ENCODE measurements around the gene CIP2A. TPM values are rescaled to one million over a fixed set of nuclear protein-coding genes. Genes with fewer than 3 reads are reported as not detected.

The CIP2A gene
- polyA plus RNA-seq, 2 of the 4 experiments (the other 2 are of a cell fraction) = 30.7 to 31.8 TPM

DNA sequence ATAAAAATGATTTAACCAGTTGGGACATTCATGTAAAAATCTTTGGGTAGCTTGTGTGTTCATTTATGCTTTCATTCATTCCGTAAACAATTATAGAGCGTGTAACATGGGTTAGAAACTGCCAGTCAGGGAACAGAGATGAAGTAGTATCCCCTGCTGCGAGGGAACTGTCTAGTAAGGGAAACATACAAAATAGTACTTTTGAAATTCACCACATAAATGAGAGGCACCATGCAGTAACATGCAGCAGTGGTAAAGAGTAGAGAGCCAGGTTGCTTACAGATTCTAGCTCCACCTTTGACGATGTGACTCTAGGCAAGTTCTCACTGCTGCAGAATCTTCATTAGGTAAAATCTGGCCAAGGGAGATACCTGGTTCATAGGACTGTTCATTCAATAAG lies 1.2 kb upstream of the CIP2A start:
- TF ChIP-seq POLR2AphosphoS2 (conservative IDR thresholded peaks at IDR 0.05; ENCODE audit: low read length) (no peak), ZSCAN20 (CRISPR knock-in tag; IDR thresholded peaks at IDR 0.05) (no peak), CBX8 (IDR thresholded peaks at IDR 0.05) (no peak), RNF2 (IDR thresholded peaks at IDR 0.05; ENCODE audit: borderline replicate concordance, low read depth) (no peak), MAZ (IDR thresholded peaks at IDR 0.05; ENCODE audit: borderline replicate concordance, low read depth, low read length) (no peak), HDAC2 (IDR thresholded peaks at IDR 0.05) (no peak), MYC (IDR thresholded peaks at IDR 0.05; ENCODE audit: borderline replicate concordance, low read length) (no peak), ZNF302 (CRISPR knock-in tag; IDR thresholded peaks at IDR 0.05) (no peak), JUN (IDR thresholded peaks at IDR 0.05) (no peak), HOXB13 (CRISPR knock-in tag; IDR thresholded peaks at IDR 0.05; ENCODE audit: low read depth) (no peak), SREBF2 (IDR thresholded peaks at IDR 0.05) (no peak), EHF (CRISPR knock-in tag; IDR thresholded peaks at IDR 0.05) (no peak)
- TF ChIP-seq, protein P1, sequence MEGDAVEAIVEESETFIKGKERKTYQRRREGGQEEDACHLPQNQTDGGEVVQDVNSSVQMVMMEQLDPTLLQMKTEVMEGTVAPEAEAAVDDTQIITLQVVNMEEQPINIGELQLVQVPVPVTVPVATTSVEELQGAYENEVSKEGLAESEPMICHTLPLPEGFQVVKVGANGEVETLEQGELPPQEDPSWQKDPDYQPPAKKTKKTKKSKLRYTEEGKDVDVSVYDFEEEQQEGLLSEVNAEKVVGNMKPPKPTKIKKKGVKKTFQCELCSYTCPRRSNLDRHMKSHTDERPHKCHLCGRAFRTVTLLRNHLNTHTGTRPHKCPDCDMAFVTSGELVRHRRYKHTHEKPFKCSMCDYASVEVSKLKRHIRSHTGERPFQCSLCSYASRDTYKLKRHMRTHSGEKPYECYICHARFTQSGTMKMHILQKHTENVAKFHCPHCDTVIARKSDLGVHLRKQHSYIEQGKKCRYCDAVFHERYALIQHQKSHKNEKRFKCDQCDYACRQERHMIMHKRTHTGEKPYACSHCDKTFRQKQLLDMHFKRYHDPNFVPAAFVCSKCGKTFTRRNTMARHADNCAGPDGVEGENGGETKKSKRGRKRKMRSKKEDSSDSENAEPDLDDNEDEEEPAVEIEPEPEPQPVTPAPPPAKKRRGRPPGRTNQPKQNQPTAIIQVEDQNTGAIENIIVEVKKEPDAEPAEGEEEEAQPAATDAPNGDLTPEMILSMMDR (IDR thresholded peaks at IDR 0.05) = no peak
- TF ChIP-seq, protein P2, sequence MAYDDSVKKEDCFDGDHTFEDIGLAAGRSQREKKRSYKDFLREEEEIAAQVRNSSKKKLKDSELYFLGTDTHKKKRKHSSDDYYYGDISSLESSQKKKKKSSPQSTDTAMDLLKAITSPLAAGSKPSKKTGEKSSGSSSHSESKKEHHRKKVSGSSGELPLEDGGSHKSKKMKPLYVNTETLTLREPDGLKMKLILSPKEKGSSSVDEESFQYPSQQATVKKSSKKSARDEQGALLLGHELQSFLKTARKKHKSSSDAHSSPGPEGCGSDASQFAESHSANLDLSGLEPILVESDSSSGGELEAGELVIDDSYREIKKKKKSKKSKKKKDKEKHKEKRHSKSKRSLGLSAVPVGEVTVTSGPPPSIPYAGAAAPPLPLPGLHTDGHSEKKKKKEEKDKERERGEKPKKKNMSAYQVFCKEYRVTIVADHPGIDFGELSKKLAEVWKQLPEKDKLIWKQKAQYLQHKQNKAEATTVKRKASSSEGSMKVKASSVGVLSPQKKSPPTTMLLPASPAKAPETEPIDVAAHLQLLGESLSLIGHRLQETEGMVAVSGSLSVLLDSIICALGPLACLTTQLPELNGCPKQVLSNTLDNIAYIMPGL (CRISPR knock-in tag; IDR thresholded peaks at IDR 0.05; ENCODE audit: borderline replicate concordance) = no peak
- CTCF ChIA-PET = no interaction called here
- ATAC-seq = no peak
- WGBS (ENCODE audit: missing lambda C conversion rate) = 83% methylated on average over 4 of the region's 4 CpGs
- peak overlapping the region; percentile 69 for H3K4me3 ChIP-seq
- peaks cover 16% of the 10 kb centered on the region for H3K4me1 ChIP-seq
- POLR2A ChIA-PET = interaction anchor here (0.6 kb wide), 1 partner anchor 37 kb away, joined by 3 read pairs; no protein-coding TSS in a partner anchor
- H3K9me3 ChIP-seq = no peaks in the 10 kb centered on the region
- peak overlapping the region; percentile 18 to 97 for H3K27ac ChIP-seq
- H3K4me2 ChIP-seq = peak overlapping the region; percentile 81
- DNase-seq (ENCODE audit: low read depth in 1 of 2, low spot score in 1 of 2) = no peak
- FAIRE-seq = no peak

DNA sequence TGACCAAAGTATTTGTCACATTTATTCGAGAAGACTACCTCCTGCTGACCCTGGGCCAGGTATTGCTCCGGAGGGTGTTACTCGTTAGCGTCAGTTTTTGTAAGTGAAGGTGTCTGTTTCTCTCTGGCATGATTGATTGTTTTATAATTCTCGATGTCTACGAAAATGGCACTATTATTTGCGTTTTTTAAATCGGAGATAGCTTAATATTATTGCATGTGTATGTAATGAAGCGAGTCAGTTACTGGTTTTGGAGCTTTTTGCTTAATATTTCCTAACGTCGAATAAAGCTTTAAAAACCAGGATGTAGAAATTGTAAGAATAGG lies 723 bp upstream of the CIP2A start:
- ATAC-seq (no peak), FAIRE-seq (no peak), DNase-seq (ENCODE audit: low read depth in 1 of 2, low spot score in 1 of 2) (no peak)
- WGBS (ENCODE audit: missing lambda C conversion rate) = under 1% methylated on average over 11 of the region's 11 CpGs
- H3K4me2 ChIP-seq = peak overlapping the region; percentile 81
- TF ChIP-seq NFE2L2 (conservative IDR thresholded peaks at IDR 0.05; ENCODE audit: low read length) (no peak), RNF2 (IDR thresholded peaks at IDR 0.05; ENCODE audit: borderline replicate concordance, low read depth) (no peak), ZNF302 (CRISPR knock-in tag; IDR thresholded peaks at IDR 0.05) (no peak), MAZ (IDR thresholded peaks at IDR 0.05; ENCODE audit: borderline replicate concordance, low read depth, low read length) (no peak), RFX5 (IDR thresholded peaks at IDR 0.05) (no peak), TP53 (CRISPR knock-in tag; IDR thresholded peaks at IDR 0.05) (no peak), PHF8 (IDR thresholded peaks at IDR 0.05; ENCODE audit: borderline replicate concordance, low read depth) (peak; percentile 44; the same call in 1 of the 2 replicates), CEBPB (IDR thresholded peaks at IDR 0.05) (no peak), CBX2 (IDR thresholded peaks at IDR 0.05; ENCODE audit: borderline replicate concordance, low read depth) (no peak), HEYL (CRISPR knock-in tag; IDR thresholded peaks at IDR 0.05) (no peak), SMC3 (IDR thresholded peaks at IDR 0.05) (no peak), KDM1A (IDR thresholded peaks at IDR 0.05; ENCODE audit: low read depth) (no peak), HOXB5 (CRISPR knock-in tag; IDR thresholded peaks at IDR 0.05) (0 out of 2 replicates have a peak, but pooled peaks have one; percentile 58), FOSL2 (IDR thresholded peaks at IDR 0.05) (no peak), FOSL2 (CRISPR knock-in tag; IDR thresholded peaks at IDR 0.05) (peak; percentile 67), ESRRA (IDR thresholded peaks at IDR 0.05; ENCODE audit: borderline replicate concordance, low read length) (no peak), RAD21 (conservative IDR thresholded peaks at IDR 0.05 in 1 of 2, IDR thresholded peaks at IDR 0.05 in 1 of 2) (no peak), ZC3H11A (IDR thresholded peaks at IDR 0.05) (no peak), MAFK (IDR thresholded peaks at IDR 0.05; ENCODE audit: partially characterized antibody) (no peak), CHD2 (IDR thresholded peaks at IDR 0.05; ENCODE audit: low read length, partially characterized antibody) (no peak)
- TF ChIP-seq, protein P2 (CRISPR knock-in tag; IDR thresholded peaks at IDR 0.05; ENCODE audit: borderline replicate concordance) = no peak; the same call in 1 of the 2 replicates
- TF ChIP-seq, protein P3, sequence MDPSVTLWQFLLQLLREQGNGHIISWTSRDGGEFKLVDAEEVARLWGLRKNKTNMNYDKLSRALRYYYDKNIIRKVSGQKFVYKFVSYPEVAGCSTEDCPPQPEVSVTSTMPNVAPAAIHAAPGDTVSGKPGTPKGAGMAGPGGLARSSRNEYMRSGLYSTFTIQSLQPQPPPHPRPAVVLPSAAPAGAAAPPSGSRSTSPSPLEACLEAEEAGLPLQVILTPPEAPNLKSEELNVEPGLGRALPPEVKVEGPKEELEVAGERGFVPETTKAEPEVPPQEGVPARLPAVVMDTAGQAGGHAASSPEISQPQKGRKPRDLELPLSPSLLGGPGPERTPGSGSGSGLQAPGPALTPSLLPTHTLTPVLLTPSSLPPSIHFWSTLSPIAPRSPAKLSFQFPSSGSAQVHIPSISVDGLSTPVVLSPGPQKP (IDR thresholded peaks at IDR 0.05; ENCODE audit: low read depth, low read length) = no peak
- POLR2A ChIA-PET = interaction anchor here (0.6 to 1.6 kb wide), 5 partner anchors 9 to 342 kb away, joined by 3 to 12 read pairs (median 5); no protein-coding TSS in a partner anchor
- CTCF ChIA-PET = interaction anchor here (1.2 kb wide), 1 partner anchor 72 kb away, joined by 3 read pairs; no protein-coding TSS in a partner anchor
- peak overlapping the region; percentile 96 to 97 for H3K27ac ChIP-seq
- peaks cover 16% of the 10 kb centered on the region for H3K4me1 ChIP-seq
- no peaks in the 10 kb centered on the region for H3K9me3 ChIP-seq
- H3K4me3 ChIP-seq = peak overlapping the region; percentile 69

Measured in A549 (cell line).